Measurements from ENCODE around the gene GARNL3.

The GARNL3 gene

DNA sequence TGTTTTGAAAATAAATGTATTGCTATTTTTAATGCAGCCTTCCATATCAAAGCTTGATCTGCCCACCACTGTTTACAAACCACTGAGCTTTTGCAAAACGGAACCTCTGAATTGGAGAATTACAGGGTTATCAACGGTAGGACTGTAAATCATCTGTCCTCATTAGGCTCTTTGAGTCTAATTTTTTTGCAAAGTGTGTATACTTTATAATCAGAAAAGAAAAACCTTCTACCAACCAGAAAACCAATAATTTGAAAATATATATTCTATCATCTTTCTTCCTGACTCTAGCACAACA, 125.6 kb downstream of the GARNL3 start:
- DNase-seq, result no peak

- DNase-seq, result no peak
These were observed 126.0 kb downstream of the GARNL3 start for GRCh38 chr9:127390563-127390962.

DNA sequence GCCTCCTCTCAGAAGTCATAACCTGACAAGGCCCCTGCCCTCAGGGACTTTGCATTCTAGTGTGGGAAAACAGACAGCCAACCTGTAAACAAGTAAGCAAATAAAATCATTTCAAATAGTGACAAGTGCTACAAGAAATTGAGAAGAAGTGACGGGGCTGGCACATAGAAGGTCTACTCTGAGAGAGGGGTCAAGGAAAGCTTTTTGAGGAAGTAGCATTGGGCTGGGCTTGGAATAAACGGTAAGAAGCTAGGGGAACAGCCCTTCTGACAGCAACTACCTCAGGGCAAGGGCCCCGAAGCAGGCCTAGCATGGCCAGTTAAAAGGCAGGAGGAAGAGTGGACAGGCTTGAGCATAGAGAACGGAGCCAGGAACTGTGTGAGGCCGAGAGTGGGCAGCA, 127.6 kb downstream of the GARNL3 start:
- no peak for DNase-seq

GRCh38 chr9:127392976-127393375, 128.4 kb downstream of the GARNL3 start:
- no peak for DNase-seq

DNA sequence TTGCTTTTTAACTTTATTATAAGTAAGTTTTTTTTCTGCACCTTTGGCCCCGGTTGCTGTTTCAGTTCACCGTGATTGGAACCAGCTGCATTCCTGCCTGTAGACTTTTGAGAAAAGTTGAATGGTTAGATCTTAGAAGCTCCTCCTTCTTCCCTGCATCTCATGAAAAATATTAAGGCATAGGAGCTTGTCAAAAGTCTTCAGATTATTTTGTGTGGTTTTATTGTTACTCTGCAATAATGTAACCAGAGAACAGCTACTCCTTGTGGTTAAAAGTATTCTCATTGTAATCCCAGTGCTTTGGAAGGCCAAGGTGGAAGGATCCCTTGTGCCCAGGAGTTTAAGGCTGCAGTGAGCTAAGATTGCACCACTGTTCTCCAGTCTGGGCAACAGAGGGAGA, 129.1 kb downstream of the GARNL3 start:
- no peak for DNase-seq

DNA sequence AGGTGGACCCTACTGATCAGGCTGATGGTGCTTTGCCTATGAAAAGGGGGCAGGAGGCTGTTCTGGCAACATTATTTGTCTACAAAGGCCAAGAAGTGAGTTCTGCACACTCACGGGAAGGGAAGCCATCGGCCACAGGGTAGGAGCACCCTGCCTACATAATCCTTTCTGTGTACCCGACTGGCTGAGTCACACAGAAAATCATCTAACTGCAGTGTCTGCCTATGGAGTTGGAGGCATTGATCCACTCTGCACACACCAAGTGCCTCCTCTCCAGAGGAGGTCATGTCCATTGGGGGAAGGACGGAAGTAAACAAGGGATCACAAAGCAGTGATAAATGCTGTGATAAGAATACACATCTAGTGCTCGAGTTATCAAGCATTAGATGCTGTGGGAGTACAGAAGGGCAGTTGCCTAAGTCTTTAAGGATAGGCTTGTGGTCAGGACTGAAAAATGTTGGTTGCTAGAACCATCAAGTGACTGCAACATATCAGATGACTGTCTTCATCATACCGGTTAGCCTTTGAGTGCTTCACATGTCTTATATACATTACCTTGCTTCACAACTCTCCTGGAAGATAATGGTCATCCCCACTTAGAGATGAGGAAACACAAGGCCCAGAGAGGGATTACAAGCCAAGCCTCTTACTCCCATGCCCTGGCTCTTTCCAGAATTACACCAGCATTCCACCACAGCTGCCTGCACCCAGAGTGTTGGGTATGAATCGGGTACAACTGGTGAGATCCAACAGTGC, 131.1 kb downstream of the GARNL3 start:
- no peak for DNase-seq

GRCh38 chr9:127396253-127396807, 131.8 kb downstream of the GARNL3 start:
- DNase-seq, result no peak

DNA sequence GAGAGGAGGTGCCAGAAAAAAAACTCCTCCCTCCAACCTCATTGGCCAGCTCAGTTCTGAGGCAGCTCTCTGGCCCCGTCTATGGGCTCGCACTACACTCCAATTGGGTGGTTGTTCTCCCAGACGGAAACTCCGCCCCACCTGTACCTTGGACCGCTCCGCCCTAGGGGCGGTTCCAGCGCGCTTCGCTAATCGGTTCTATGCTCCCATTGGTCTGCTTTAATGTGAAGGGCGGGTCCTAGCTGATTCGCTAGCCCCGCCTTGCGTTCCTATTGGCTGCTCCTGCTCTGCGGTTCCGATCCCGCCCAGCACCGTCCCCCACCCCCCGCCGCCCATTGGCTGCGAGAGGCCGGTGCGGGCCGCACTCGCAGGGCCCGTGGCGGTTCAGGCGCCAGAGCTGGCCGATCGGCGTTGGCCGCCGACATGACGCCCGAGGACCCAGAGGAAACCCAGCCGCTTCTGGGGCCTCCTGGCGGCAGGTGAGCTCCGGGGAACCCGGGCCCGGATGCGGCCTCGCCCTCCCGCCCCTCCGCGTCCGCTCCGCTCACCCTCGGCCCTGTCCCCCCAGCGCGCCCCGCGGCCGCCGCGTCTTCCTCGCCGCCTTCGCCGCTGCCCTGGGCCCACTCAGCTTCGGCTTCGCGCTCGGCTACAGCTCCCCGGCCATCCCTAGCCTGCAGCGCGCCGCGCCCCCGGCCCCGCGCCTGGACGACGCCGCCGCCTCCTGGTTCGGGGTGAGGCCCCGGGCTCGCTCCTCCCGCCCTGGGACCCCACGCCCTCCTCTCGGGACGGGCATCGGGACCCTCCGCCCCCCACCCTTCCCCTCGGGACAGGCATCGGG, 132.5 kb downstream of the GARNL3 start, which contains the start of gene SLC2A8:
TSS of gene SLC2A8 (plus strand) at position 362 of the 838 bp plus-strand sequence. CDS start at position 424, 62 bp downstream.
- peak; percentile 100 for DNase-seq

- peak; percentile 66 for DNase-seq
These were observed 133.2 kb downstream of the GARNL3 start for GRCh38 chr9:127397646-127398274.

- no peak for DNase-seq
These were observed 133.7 kb downstream of the GARNL3 start for GRCh38 chr9:127398275-127398647.

DNA sequence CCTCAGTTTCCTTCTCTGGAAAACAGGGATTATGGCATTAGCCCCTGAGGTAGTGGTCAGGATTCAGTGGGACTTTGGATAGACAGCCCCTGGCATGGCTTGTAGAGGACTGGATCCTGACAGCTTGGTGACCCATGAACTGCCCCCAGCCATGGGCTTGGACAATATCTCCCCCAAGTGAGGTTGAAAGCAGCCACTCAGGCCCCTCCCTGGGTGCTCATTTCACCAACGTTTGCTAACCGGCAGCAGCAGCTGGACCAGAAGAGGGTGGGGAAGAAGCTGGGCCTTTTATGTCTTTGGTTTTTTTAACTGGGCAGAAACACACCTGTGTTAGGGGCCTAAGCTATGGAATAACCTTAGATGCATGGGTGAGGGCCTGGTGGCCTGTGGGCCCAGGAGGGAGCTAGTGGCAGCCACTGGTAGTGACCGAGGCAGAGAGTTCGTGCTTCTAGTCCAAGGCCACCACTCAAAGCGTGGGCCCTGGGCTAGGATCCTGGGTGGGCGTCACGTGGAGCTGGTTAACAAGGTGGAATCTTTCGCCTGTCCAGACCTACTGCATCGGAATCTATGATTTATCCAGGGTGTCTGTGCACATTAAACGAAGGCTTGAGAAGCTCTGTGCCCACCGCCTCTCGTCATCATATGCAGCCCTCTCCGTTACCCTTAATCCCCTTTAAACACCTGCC, 134.3 kb downstream of the GARNL3 start:
- DNase-seq, result no peak

- DNase-seq, result no peak
These were observed 135.2 kb downstream of the GARNL3 start for GRCh38 chr9:127399736-127400269.

- DNase-seq, result no peak
These were observed 138.0 kb downstream of the GARNL3 start for GRCh38 chr9:127402401-127403090.

DNA sequence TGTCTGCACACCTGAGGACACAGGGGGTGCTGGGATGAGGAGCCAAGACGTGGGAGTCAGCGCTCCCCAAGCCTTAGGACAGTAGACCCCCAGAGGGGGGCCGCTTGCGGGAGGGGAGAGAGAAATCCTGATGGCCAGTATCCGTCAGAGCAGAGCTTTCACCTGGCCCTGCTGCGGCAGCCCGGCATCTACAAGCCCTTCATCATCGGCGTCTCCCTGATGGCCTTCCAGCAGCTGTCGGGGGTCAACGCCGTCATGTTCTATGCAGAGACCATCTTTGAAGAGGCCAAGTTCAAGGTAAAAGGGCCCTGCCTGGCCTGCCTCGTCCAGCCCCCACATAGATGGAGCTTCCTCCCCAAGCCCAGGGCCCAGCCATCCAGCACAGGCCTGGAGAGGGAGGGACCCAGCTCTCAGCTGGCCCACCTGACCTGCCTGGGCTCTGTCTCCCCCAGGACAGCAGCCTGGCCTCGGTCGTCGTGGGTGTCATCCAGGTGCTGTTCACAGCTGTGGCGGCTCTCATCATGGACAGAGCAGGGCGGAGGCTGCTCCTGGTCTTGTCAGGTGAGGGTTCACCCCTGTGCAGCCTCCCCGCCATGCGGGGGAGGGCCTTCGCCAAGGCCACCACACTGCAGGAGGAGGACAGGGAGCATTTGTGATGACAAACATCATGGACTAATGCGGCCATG, 139.1 kb downstream of the GARNL3 start:
- no peak for DNase-seq

GRCh38 chr9:127404631-127405030, 140.1 kb downstream of the GARNL3 start:
- DNase-seq, result no peak

DNA sequence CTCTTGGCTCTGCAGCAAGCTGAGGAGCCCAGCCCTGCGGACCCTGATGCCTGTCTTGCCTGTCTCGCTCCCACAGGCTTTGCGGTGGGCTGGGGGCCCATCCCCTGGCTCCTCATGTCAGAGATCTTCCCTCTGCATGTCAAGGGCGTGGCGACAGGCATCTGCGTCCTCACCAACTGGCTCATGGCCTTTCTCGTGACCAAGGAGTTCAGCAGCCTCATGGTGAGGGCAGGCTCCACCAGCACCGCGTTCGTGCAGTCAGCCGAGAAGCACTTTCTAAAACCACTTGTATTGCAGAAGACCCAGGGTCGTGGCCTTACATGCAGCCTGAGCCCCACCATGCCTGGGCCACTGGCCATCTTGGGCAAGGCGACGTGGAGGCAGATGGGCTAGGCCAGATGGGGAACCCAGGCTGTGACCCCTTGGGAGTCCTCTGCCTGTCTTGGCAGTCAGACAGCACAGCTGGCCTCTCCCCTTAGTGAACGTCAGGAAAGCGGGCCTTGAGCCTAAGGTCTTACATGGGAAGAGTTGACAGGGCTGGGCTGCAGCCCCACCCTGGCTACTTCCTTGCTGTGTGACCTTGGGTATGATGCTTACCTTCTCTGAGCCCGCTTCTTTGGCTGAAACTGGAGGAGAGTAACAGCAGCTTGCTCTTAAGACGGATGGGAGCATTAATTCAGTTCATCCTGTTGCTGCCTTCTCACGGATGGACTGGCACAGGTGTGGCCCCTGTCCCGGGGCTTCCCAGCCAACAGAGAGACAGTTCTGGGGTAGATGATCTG, 141.0 kb downstream of the GARNL3 start:
- no peak for DNase-seq

GRCh38 chr9:127406799-127407491, 142.4 kb downstream of the GARNL3 start:
- no peak for DNase-seq

GRCh38 chr9:127407492-127407843, 142.9 kb downstream of the GARNL3 start:
- peak; percentile 64 for DNase-seq

DNA sequence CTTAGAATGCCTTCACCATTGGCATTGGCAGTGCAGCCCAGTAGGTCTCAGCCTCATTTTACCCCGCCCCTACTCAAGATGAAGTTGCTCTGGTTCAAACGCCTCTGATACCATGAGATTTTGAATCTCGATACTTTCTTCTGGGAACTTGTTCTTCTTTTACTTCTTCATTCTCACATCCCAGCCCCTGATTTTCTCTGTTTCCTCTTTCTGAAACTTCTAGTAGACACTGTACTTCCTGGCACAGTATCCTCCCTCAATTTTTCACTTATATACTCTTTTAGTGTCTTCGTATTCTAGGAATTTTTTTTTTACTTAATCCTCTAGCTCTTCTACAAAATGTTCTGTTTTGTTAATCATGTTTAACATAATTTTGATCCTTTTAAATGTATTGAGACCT, 146.5 kb downstream of the GARNL3 start:
- no peak for DNase-seq

DNA sequence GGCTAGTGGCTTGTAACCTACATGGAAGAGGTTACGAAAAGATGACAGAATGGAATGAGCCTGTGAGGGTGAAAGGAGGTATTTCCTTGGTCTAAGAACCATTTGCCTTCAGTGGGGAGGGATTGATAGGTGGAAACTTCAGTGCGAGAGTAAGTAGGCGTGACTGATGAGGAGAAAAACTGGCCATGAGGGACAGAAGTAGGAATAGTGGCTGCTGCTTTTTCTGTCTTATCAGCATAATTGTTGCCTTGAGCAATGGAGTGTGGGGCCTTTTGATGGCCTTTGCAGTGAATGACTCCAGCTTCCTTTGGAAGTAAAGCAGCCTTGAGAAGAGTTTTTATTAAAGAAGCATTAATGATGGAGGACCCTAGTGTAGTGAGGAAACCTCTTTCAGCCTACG, 150.6 kb downstream of the GARNL3 start:
- DNase-seq, result no peak
